GM13977 (cell line): ENCODE results near the gene ACRV1.

Experiments
- DNase-seq: peaks from one replicate; pipeline ENCODE4 v3.0.0; 2012; ENCODE audit warnings: low spot score
- CTCF ChIP-seq: IDR thresholded peaks from 2 replicates; pipeline ENCODE4 v1.5.1; 2012; ENCODE audit warnings: mild to moderate bottlenecking, control low read depth; ENCODE audit not compliant: insufficient read depth; ENCODE audit errors: extremely low read depth, missing control alignments
- in situ Hi-C: fragments of 300-500 bp; cut with MboI; formaldehyde crosslinking; loops from one replicate; pipeline ENCODE4 v1.12.0; 2022; ENCODE audit warnings: low sequenced_read_pairs, low pct_unique_long_range_greater_than_20kb, mixed read lengths, inconsistent platforms; ENCODE audit not compliant: unreplicated experiment

Gene ACRV1

GRCh38 chr11:125694951-125695350 lies 14.3 kb upstream of the ACRV1 start:
- in situ Hi-C loops, result no loop called here
- TF ChIP-seq CTCF, result no peak
- no peak for DNase-seq

- no peak for TF ChIP-seq CTCF
- no peak for DNase-seq
- in situ Hi-C loops, result no loop called here
Measured at GRCh38 chr11:125692887-125693286, 12.2 kb upstream of the ACRV1 start.

GRCh38 chr11:125690006-125690405 lies 9.4 kb upstream of the ACRV1 start:
- in situ Hi-C loops, result no loop called here
- DNase-seq, result no peak
- no peak for TF ChIP-seq CTCF

GRCh38 chr11:125689274-125689859 lies 8.7 kb upstream of the ACRV1 start:
- in situ Hi-C loops, result no loop called here
- no peak for TF ChIP-seq CTCF
- DNase-seq, result no peak

GRCh38 chr11:125688632-125689031 lies 8.0 kb upstream of the ACRV1 start:
- DNase-seq, result no peak
- TF ChIP-seq CTCF, result no peak
- in situ Hi-C loops, result no loop called here

GRCh38 chr11:125688066-125688465 lies 7.4 kb upstream of the ACRV1 start:
- in situ Hi-C loops, result no loop called here
- no peak for TF ChIP-seq CTCF

GRCh38 chr11:125685228-125685627 lies 4.6 kb upstream of the ACRV1 start:
- DNase-seq, result no peak
- in situ Hi-C loops, result no loop called here
- no peak for TF ChIP-seq CTCF

More at GRCh38 chr11:125688066-125688465, 7.4 kb upstream of the ACRV1 start:
- DNase-seq, result no peak
